IPS DF 4.7 (cell line): ENCODE data around the gene AFF3.
"Not testable (repeated sequence)": the region's sequence is repeated elsewhere in the genome, so short reads cannot be mapped to it uniquely, and the experiment has no call there.

Experiments
- DNase-seq: peaks from one replicate; pipeline ENCODE4 v3.0.0-alpha.2; 2013; ENCODE audit warnings: low spot score; ENCODE audit errors: extremely low read depth

Gene AFF3

GRCh38 chr2:99682275-99683060 lies 459.9 kb downstream of the AFF3 start:
- no peak for DNase-seq

DNA sequence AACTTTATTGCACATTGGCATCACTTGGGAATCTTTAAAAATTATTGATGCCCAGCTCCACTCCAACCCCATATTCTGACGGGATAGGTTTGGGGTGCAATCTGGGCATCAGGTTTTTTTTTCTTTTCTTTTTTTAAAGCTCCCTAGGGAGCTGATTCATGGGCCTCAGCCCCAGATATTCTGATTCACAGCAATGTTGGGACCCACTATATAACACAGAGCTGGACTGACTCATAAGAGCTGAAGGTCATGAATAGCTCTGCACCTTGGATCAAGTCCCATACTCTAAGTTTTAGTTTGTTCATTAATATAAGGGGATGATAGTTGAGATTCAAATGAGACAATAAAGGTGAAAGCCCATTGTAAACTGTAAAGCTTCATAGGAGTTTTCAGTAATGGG lies 461.4 kb downstream of the AFF3 start:
- DNase-seq: no peak

DNA sequence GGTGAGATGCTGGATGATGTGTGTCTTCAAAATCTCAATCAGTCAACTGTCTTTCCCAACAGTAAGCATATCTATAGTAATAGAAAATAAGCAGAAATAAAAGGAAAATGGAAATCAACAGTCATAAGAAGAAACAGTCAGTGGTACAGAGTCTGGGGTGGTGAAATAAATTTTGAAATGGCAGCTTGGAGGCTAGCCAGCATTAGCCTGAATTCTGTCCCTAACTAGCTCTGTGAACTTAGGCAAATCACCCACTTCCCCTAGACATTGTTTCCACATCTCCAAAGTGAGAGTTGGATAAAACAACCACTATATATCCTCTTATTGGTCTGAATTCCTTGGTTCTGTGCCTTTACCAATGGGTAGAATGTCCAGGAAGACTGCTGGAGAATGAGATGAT lies 462.9 kb downstream of the AFF3 start:
- no peak for DNase-seq

- DNase-seq: no peak
These were observed 463.8 kb downstream of the AFF3 start for GRCh38 chr2:99678625-99679024.

GRCh38 chr2:99677814-99678213 lies 464.6 kb downstream of the AFF3 start:
- DNase-seq: no peak

DNA sequence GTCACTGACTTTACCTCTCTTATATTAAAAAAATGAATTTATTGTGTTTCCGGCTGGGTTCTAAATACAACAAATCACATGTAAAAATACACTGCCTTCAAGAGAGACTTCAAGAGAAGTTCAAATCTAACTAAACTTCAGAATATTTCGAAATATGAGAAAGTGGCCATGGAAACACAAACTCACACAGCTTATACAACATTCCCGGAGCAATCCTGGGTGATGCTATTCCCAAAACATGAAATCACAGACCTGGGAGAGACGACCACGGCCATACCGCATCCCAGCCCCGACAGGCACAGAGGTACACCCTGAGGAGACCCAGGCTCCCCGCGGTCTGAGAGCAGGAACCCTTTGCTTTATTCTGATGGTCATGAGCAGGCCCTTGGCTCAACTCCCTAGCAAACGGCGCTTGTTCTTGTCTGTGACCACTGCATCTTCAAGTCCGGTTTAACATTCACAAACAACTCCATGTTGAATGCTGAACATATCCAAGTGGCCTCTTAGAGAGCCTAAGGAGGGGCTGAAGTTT lies 467.2 kb downstream of the AFF3 start:
- DNase-seq: no peak

- no peak for DNase-seq
These were observed 468.3 kb downstream of the AFF3 start for GRCh38 chr2:99674090-99674489.

- no peak for DNase-seq
These were observed 469.5 kb downstream of the AFF3 start for GRCh38 chr2:99672766-99673350.

DNA sequence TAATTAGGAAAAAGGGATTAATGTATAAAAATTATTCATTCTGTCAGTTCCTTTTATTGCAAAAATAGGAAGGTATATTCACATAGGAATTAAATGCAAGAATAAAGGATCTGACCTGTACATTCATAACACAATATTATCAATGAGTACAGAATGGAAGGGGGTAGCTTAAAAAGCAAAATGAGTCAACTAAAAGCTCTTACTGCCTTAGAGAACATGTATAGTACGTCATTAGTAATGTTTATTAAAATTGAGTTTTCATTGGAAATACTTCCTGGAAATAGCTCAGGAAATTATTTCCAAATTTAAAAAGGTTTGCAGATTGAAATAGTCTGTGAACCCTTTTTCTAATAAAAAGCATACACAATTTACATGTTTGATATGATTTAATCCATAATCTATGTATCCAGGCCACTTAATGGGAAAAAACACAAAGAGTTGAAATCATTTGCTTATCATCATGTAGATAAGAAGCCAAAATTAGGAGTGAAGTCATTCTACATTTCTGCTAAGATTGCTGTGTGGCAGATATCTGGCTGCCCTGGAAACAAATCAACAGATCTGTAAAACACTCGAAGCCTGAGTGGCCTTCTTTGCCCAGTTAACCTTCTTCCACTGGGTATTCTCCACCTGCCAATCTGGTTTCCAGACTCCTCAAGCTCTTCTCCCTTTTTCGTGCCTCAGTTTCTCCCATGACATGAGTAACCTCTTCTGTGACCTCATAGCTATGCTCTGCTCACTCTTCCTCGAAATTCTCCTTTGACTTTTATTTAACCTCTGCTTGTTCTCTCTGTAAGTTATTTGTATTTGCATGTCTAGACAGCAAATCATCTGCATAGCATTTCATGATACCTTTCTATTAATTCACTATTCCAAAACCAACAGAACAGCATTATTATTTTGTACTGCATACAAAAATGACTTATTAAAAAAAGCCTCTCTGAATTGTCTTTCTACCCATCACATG lies 471.3 kb downstream of the AFF3 start:
- DNase-seq: no peak

- DNase-seq: no peak
These were observed 476.1 kb downstream of the AFF3 start for GRCh38 chr2:99666256-99666655.

DNA sequence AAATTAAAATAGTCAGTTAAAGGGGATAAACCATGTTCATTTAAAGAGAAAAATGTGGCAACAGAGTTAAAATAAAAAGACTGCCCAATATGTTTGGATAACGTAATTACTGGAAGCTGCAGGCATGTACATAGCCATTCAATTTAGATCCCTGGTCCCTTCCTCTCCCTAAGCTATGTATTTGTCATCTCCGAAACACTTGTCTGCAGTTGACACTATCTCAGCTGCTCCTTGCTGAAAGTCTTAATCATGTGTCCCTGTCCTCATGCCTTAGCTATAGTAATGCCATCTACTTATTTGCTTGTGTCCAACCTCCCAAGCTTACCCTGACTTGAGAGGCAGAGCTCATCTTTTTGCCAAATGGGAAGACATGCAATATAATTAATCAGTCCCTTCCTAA lies 478.7 kb downstream of the AFF3 start:
- no peak for DNase-seq

GRCh38 chr2:99662761-99663341 lies 479.5 kb downstream of the AFF3 start:
- no peak for DNase-seq

DNA sequence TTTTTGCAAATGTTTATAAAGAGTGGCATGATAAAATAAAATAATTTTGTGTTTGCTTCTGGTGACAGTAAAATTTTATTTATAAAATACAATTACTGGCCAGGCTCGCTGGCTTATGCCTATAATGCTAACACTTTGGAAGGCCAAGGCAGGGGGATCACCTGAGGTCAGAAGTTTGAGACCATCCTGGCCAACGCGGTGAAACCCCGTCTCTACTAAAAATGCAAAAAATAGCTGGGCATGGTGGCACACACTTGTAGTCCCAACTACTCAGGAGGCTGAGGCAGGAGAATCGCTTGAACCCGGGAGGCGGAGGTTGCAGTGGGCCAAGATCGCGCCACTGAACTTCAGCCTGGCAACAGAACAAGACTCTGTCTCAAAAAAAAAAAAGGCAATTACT lies 480.6 kb downstream of the AFF3 start:
- not testable (repeated sequence) for DNase-seq

DNA sequence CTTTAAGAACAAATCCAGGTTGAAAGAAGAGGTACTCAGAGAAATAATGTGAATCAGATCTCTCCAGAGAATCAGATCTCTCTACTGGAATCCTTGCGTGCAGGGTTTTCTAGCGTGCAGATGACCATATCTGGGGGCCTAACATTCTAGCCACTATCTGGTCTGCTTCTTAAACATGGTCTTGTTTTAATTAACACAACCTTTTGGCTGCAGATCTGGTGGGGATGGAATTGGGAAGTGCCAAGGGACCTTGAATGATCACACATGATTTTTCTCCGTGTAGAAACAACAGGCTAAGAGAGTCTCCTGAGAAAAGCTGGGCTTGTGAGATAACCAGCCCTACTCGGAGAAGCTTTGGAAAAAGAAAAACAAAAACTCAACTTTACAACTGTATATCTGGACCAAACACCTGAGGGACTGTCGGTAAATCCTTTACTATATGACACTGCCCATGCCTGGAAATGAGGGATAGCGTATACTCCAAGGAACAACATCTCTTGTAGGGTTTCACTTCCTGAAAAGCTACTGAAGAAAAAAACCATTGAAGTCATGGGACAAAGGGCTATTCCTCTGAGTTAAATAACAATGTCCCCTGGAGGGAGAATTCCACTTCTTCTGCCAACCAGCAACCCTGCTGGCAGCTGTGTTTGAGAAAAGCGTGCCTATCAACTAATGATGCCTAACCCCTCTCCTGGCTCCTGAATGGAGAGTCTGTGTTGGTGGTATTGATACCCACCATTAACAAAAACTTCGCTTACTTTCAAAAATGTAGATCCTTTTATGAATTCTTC lies 481.6 kb downstream of the AFF3 start:
- DNase-seq: no peak

DNA sequence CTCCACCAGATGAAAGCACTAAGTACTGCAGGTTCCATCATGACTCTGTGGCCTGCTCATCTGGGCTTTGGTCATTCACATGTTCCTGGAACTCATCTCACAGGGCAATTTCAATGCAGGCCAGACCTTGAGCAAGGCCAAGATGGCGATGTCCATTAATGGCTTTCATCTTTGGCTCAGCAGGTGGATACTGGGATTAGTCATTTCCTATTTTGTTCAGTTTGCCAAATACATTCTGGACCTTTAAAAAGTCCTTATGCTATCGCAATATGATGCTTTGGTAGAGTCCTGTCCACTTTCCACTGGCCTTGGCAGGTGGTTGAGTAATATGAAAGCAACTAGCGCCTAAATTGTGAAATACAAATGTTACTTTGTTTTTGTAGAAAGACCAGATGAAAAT lies 482.5 kb downstream of the AFF3 start:
- DNase-seq: no peak

- no peak for DNase-seq
These were observed 484.6 kb downstream of the AFF3 start for GRCh38 chr2:99657691-99658258.

DNA sequence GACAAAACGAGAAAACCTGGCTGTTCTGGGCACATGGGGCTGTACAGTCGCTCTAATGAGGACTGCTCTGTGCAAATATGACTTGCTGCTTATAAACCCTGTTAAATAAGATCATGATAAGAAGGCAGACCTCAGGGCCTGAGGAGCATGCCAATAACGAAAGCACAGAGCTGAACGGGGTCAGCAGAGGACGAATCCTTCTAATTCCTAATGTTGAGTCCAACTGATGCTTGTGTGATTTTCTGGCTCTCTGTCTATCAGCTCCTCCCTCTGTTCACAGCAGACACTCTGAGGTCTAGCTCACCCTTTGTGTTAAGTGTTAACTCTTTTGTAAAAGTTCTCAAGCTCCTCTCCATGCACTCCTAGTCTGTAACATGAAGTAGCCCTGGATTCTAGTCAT lies 485.4 kb downstream of the AFF3 start:
- no peak for DNase-seq

- DNase-seq: no peak
These were observed 489.0 kb downstream of the AFF3 start for GRCh38 chr2:99653433-99653832.

- DNase-seq: no peak
These were observed 489.5 kb downstream of the AFF3 start for GRCh38 chr2:99652862-99653261.

- no peak for DNase-seq
These were observed 490.3 kb downstream of the AFF3 start for GRCh38 chr2:99651930-99652670.
